Measurements from ENCODE around the gene OR6A2. TPM values are rescaled to one million over a fixed set of nuclear protein-coding genes. Genes with fewer than 3 reads are reported as not detected.
"Not testable (repeated sequence)": the region's sequence is repeated elsewhere in the genome, so short reads cannot be mapped to it uniquely, and the experiment has no call there.

OR6A2 gene
- total RNA-seq, 1 donor = 0.43 TPM

GRCh38 chr11:6812390-6813005 is 13.0 kb upstream of the OR6A2 start:
- TF ChIP-seq CTCF (IDR thresholded peaks at IDR 0.05; ENCODE audit: insufficient read depth, low read depth, low read length) = peak; percentile 98

GRCh38 chr11:6801075-6801474 is 1.6 kb upstream of the OR6A2 start:
- not testable (repeated sequence) for H3K4me3 ChIP-seq (ENCODE audit: low read depth, low read length); DNase-seq (ENCODE audit: low read depth)

More at GRCh38 chr11:6812390-6813005, 13.0 kb upstream of the OR6A2 start:
- H3K4me3 ChIP-seq (ENCODE audit: low read depth, low read length) = no peak overlapping the region
- DNase-seq (ENCODE audit: low read depth) = peak; percentile 33

- no peak for TF ChIP-seq CTCF (IDR thresholded peaks at IDR 0.05; ENCODE audit: insufficient read depth, low read depth, low read length)
These were observed 4.8 kb downstream of the OR6A2 start for GRCh38 chr11:6794639-6795038.

GRCh38 chr11:6790546-6790945 is 8.9 kb downstream of the OR6A2 start:
- DNase-seq (ENCODE audit: low read depth) = no peak
- no peak overlapping the region for H3K4me3 ChIP-seq (ENCODE audit: low read depth, low read length)
- TF ChIP-seq CTCF (IDR thresholded peaks at IDR 0.05; ENCODE audit: insufficient read depth, low read depth, low read length) = no peak

More at GRCh38 chr11:6794639-6795038, 4.8 kb downstream of the OR6A2 start:
- H3K4me3 ChIP-seq (ENCODE audit: low read depth, low read length) = no peak overlapping the region
- DNase-seq (ENCODE audit: low read depth) = no peak

- no peak for TF ChIP-seq CTCF (IDR thresholded peaks at IDR 0.05; ENCODE audit: insufficient read depth, low read depth, low read length)
- H3K4me3 ChIP-seq (ENCODE audit: low read depth, low read length) = no peak within 1 kb of the TSS
- no peak for DNase-seq (ENCODE audit: low read depth)
These were observed 16.8 kb downstream of the OR6A2 start, which contains the start of gene OR2AG1 for GRCh38 chr11:6782720-6783119. Gene OR2AG1 (plus strand): TSS chr11:6783020. CDS start chr11:6785038, 2,018 bp downstream.

GRCh38 chr11:6780829-6781228 is 18.7 kb downstream of the OR6A2 start:
- TF ChIP-seq CTCF (IDR thresholded peaks at IDR 0.05; ENCODE audit: insufficient read depth, low read depth, low read length) = no peak
- no peak overlapping the region for H3K4me3 ChIP-seq (ENCODE audit: low read depth, low read length)
- DNase-seq (ENCODE audit: low read depth) = no peak

- no peak overlapping the region for H3K4me3 ChIP-seq (ENCODE audit: low read depth, low read length)
- no peak for TF ChIP-seq CTCF (IDR thresholded peaks at IDR 0.05; ENCODE audit: insufficient read depth, low read depth, low read length)
- DNase-seq (ENCODE audit: low read depth) = no peak
These were observed 21.0 kb downstream of the OR6A2 start for GRCh38 chr11:6778518-6778917.

All from fibroblast of villous mesenchyme (primary cell).